ENCODE results near the gene TST.

Gene TST

DNA sequence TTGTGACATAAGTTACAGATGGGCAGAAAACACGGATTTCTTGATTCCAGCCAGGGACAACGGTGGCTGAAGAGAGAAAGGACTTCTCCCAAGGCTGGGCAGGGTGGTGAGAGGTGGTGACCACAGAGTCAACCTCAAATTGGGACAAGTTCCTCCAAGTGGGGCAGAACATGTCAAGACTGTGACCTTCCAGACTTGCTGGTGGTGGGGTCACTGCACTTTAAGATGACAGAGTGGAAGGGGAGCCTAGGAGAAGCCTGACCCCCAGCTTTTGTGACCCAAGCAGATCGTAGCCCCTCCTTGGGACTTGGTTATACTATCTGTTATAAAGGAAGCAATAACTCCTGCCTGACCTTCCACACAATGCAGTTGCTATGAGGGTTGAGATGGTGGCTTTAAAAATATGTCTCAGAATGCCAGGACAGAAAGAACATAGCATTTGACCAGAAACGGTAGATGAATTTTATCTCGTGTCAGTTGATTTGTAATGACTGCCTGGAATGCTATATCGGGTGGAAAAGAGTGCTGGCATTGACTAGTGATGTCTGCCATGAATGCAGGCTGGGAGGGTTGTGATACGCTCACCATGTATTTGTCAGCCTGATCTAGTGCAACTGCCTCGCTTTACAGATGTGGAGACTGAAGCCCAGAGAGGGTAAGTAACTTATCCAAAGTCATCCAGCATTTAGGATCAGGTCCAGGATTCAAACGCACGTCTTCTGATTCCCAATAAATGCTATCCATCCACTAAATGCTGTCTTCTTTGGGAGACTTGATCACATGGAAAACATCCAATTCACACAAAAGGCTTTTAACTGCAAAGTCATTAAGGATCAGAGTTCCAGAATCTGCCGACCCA, 18.3 kb downstream of the TST start:
- DNase-seq (ENCODE audit: low read depth in 1 of 2, low spot score in 1 of 2): no peak
- H3K4me3 ChIP-seq (replicated peaks; ENCODE audit: insufficient read depth, low read length): no peak overlapping the region
- H3K27ac ChIP-seq (replicated peaks): no peak overlapping the region
- TF ChIP-seq POLR2AphosphoS5 (IDR thresholded peaks at IDR 0.05; ENCODE audit: low read depth): no peak
- no peak for TF ChIP-seq SPI1 (IDR thresholded peaks at IDR 0.05; ENCODE audit: borderline replicate concordance, low read depth)
- TF ChIP-seq CTCF (IDR thresholded peaks at IDR 0.05; ENCODE audit: insufficient read depth, low read length): no peak
- TF ChIP-seq REST (IDR thresholded peaks at IDR 0.05; ENCODE audit: insufficient replicate concordance, low read depth): no peak
- TF ChIP-seq GABPA (IDR thresholded peaks at IDR 0.05; ENCODE audit: low read depth): no peak
- peaks cover 2% of the 10 kb centered on the region for H3K27me3 ChIP-seq (ENCODE audit: insufficient read depth, poor library complexity, severe bottlenecking)

GRCh38 chr22:36999463-36999862, 19.8 kb downstream of the TST start:
- no peak overlapping the region for H3K27ac ChIP-seq (replicated peaks)
- peaks cover 2% of the 10 kb centered on the region for H3K27me3 ChIP-seq (ENCODE audit: insufficient read depth, poor library complexity, severe bottlenecking)
- no peak for DNase-seq (ENCODE audit: low read depth in 1 of 2, low spot score in 1 of 2)
- no peak overlapping the region for H3K4me3 ChIP-seq (replicated peaks; ENCODE audit: insufficient read depth, low read length)
- TF ChIP-seq POLR2AphosphoS5 (IDR thresholded peaks at IDR 0.05; ENCODE audit: low read depth) (no peak), GABPA (IDR thresholded peaks at IDR 0.05; ENCODE audit: low read depth) (no peak), REST (IDR thresholded peaks at IDR 0.05; ENCODE audit: insufficient replicate concordance, low read depth) (no peak), CTCF (IDR thresholded peaks at IDR 0.05; ENCODE audit: insufficient read depth, low read length) (no peak), SPI1 (IDR thresholded peaks at IDR 0.05; ENCODE audit: borderline replicate concordance, low read depth) (no peak)

DNA sequence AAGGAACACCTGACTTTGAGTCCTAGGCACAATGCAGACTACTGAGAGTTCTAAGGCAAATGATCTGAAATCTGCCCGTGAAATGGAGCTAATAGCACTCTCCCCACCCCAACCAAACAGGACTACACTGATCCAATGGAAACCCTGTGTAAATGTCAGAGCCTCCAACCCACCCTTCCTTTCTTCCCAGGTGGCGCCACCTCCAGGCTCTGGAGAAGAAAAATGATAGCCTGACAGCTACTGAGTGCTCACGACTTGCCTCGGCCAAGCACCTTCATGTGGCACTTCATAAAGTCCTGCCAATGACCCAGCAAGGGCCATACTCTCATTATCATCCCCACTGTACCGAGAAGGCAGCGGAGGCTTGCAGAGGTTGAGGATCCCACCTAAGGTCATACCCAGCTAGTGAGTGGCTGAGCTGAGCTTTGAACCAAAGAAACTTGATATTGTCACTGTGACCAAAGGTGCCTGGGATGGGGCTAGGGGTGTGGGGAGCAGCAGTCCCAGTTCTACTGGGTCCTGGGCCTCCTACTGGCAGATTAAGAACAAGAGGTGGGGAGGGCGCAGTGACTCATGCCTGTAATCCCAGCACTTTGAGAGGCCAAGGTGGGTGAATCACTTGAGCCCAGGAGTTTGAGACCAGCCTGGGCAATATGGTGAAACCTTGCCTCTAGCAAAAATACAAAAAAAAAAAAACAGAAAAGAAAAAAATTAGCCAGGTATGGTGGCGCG, 20.5 kb downstream of the TST start:
- TF ChIP-seq REST (IDR thresholded peaks at IDR 0.05; ENCODE audit: insufficient replicate concordance, low read depth) (no peak), POLR2AphosphoS5 (IDR thresholded peaks at IDR 0.05; ENCODE audit: low read depth) (no peak), GABPA (IDR thresholded peaks at IDR 0.05; ENCODE audit: low read depth) (no peak), SPI1 (IDR thresholded peaks at IDR 0.05; ENCODE audit: borderline replicate concordance, low read depth) (no peak), CTCF (IDR thresholded peaks at IDR 0.05; ENCODE audit: insufficient read depth, low read length) (no peak)
- Histone ChIP-seq H3K4me3 (replicated peaks; ENCODE audit: insufficient read depth, low read length) (no peak overlapping the region), H3K27me3 (ENCODE audit: insufficient read depth, poor library complexity, severe bottlenecking) (peaks cover 2% of the 10 kb centered on the region), H3K27ac (replicated peaks) (no peak overlapping the region)
- no peak for DNase-seq (ENCODE audit: low read depth in 1 of 2, low spot score in 1 of 2)
